Activated CD8-positive, alpha-beta memory T cell treated with anti-CD3 and anti-CD28 coated beads, Interleukin-2, amount 10 ng/mL, durations not matched to agents 7 days and 5 days (primary cell): ENCODE results near the gene MATK. TPM values are rescaled to one million over a fixed set of nuclear protein-coding genes. Genes with fewer than 3 reads are reported as not detected.
"Not testable (repeated sequence)": the region's sequence is repeated elsewhere in the genome, so short reads cannot be mapped to it uniquely, and the experiment has no call there.

Experiments
- ATAC-seq: fragments of 150-1000 bp; cut with Tn5 transposase; one replicate; pipeline ENCODE4 v1.10.0; 2021; ENCODE audit warnings: moderate library complexity
- CTCF ChIA-PET: fragments of 350-600 bp; sonication (Branson Sonifier 250); formaldehyde crosslinking; loops from one replicate; lab custom pipeline; 2021; ENCODE audit warnings: antibody characterized with exemption; lab: Charles Lee
- DNase-seq: peaks from one replicate; pipeline ENCODE4 v3.0.0-alpha.2; 2020
- H3K27ac Mint-ChIP-seq: one replicate; pipeline ENCODE4 v1.8.0; 2021; ENCODE audit warnings: mild to moderate bottlenecking, mixed read lengths
- H3K27me3 Mint-ChIP-seq: one replicate; pipeline ENCODE4 v1.8.0; 2021; ENCODE audit warnings: mixed read lengths
- H3K36me3 Mint-ChIP-seq: one replicate; pipeline ENCODE4 v1.8.0; 2021; ENCODE audit warnings: mild to moderate bottlenecking, mixed read lengths
- H3K4me1 Mint-ChIP-seq: one replicate; pipeline ENCODE4 v1.8.0; 2021; ENCODE audit warnings: mixed read lengths
- H3K4me3 Mint-ChIP-seq: one replicate; pipeline ENCODE4 v1.8.0; 2021; ENCODE audit warnings: mild to moderate bottlenecking, moderate library complexity, mixed read lengths
- H3K9me3 Mint-ChIP-seq: one replicate; pipeline ENCODE4 v1.8.0; 2022; ENCODE audit warnings: low read depth, mixed read lengths
- total RNA-seq, 2 experiments: library from RNA; stranded (reverse); gene quantifications; one replicate each; pipeline ENCODE4 v1.2.3, GENCODE V29; 2021

MATK gene
- total RNA-seq, 2 experiments from 2014 or later = 26.8 to 30.8 TPM

DNA sequence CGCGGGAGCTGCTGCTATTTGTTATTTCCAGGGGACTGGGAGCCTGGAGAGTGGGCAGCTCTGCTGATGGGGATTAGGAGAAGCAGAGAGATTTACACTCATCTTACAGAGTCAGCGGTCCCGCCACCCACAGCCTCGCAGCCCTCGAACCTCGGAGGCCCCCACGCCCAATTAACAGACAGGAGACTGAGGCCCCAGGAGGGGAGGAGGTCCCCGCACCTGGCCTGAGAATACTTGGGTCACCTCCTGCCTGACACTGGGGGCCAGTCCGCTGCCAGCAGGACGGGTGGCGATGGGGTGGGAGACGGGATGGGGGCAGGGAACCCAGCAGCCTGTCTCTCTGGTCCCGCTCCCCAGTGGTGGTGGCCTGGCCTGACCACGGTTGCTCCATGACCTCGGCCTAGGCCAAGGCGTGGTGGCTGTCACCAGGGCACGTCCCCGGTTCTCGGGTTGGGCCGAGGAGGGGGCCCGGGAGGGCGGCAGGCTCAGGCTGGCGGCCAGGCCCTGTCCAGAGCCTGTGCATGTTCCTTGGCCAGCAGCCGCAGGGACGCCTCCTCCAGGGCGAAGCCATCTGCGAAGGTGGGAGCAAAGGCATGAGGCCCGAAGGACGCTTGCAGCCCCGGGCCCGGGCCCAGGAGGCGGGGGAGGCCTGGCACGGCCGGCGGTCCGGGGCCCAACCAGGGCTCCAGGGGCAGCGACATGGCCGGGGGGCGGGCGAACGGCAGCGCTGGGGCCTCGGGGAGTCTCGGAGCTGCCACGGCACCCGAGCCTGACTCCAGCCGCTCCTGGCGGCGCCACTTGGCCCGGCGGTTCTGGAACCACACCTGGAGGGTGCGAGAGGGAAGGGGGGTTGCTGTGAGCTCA is 15.8 kb downstream of the MATK start:
- Mint-ChIP-seq H3K9me3 (no peaks in the 10 kb centered on the region), H3K4me3 (no peak overlapping the region), H3K27me3 (no peaks in the 10 kb centered on the region), H3K36me3 (peaks cover 9% of the 10 kb centered on the region), H3K27ac (no peak overlapping the region), H3K4me1 (peaks cover 24% of the 10 kb centered on the region)
- DNase-seq = no peak
- CTCF ChIA-PET = interaction anchor here (0.6 to 1.2 kb wide), 2 partner anchors 52 to 192 kb away, joined by 3 to 4 read pairs; no protein-coding TSS in a partner anchor
- no peak for ATAC-seq

- H3K4me3 Mint-ChIP-seq = no peak overlapping the region
- peaks cover 9% of the 10 kb centered on the region for H3K36me3 Mint-ChIP-seq
- H3K27me3 Mint-ChIP-seq = no peaks in the 10 kb centered on the region
- CTCF ChIA-PET = interaction anchor here (0.6 to 1.2 kb wide), 2 partner anchors 52 to 193 kb away, joined by 3 to 4 read pairs; no protein-coding TSS in a partner anchor
- H3K4me1 Mint-ChIP-seq = peaks cover 24% of the 10 kb centered on the region
- DNase-seq (no peak), ATAC-seq (no peak)
- H3K27ac Mint-ChIP-seq = no peak overlapping the region
- H3K9me3 Mint-ChIP-seq = no peaks in the 10 kb centered on the region
Measured at GRCh38 chr19:3769494-3769893, 16.7 kb downstream of the MATK start.

GRCh38 chr19:3768748-3769099 is 17.5 kb downstream of the MATK start:
- H3K9me3 Mint-ChIP-seq = no peaks in the 10 kb centered on the region
- peaks cover 24% of the 10 kb centered on the region for H3K4me1 Mint-ChIP-seq
- CTCF ChIA-PET = no interaction called here
- ATAC-seq (no peak), DNase-seq (no peak)
- H3K36me3 Mint-ChIP-seq = peaks cover 9% of the 10 kb centered on the region
- no peak overlapping the region for H3K4me3 Mint-ChIP-seq
- no peaks in the 10 kb centered on the region for H3K27me3 Mint-ChIP-seq
- peak overlapping the region; percentile 56 for H3K27ac Mint-ChIP-seq

GRCh38 chr19:3768015-3768747 is 18.0 kb downstream of the MATK start:
- CTCF ChIA-PET = interaction anchor here (1.2 kb wide), 2 partner anchors 12 to 14 kb away, joined by 3 read pairs; no protein-coding TSS in a partner anchor
- Mint-ChIP-seq H3K27ac (no peak overlapping the region), H3K4me3 (no peak overlapping the region), H3K36me3 (peaks cover 9% of the 10 kb centered on the region), H3K9me3 (no peaks in the 10 kb centered on the region), H3K27me3 (no peaks in the 10 kb centered on the region), H3K4me1 (peaks cover 26% of the 10 kb centered on the region)
- ATAC-seq = no peak
- no peak for DNase-seq

DNA sequence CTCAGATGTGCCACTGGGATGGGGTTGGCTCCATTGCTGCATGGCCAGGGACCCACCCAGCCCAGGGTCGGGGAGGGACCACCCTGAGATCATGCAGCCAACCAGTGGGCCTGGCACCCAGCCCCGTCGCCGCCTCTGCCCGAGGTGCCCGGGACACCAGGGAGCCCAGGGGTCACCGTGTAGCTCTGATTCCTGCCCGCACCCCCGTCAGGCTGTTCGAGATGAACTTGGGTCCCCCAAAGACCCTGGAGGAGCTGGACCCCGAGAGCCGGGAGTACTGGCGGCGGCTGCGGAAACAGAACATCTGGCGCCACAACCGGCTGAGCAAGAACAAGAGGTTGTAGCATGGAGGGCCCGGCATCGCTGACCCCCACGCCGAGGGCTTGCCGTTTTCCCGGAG is 19.1 kb downstream of the MATK start:
- H3K36me3 Mint-ChIP-seq = peaks cover 9% of the 10 kb centered on the region
- H3K27me3 Mint-ChIP-seq = peaks cover 3% of the 10 kb centered on the region
- CTCF ChIA-PET = interaction anchor here (1.2 kb wide), 2 partner anchors 13 to 15 kb away, joined by 3 read pairs; no protein-coding TSS in a partner anchor
- peak overlapping the region; percentile 45 for H3K4me3 Mint-ChIP-seq
- peaks cover 28% of the 10 kb centered on the region for H3K4me1 Mint-ChIP-seq
- no peaks in the 10 kb centered on the region for H3K9me3 Mint-ChIP-seq
- peak overlapping the region; percentile 92 for H3K27ac Mint-ChIP-seq
- ATAC-seq (no peak), DNase-seq (no peak)

- DNase-seq (peak; percentile 66), ATAC-seq (no peak)
- CTCF ChIA-PET = interaction anchor here (1.2 kb wide), 1 partner anchor 15 kb away, joined by 3 read pairs; no protein-coding TSS in a partner anchor
- H3K4me3 Mint-ChIP-seq = peak overlapping the region; percentile 45
- H3K27ac Mint-ChIP-seq = peak overlapping the region; percentile 92
- no peaks in the 10 kb centered on the region for H3K9me3 Mint-ChIP-seq
- H3K36me3 Mint-ChIP-seq = peaks cover 9% of the 10 kb centered on the region
- peaks cover 3% of the 10 kb centered on the region for H3K27me3 Mint-ChIP-seq
- peaks cover 33% of the 10 kb centered on the region for H3K4me1 Mint-ChIP-seq
Measured at GRCh38 chr19:3766520-3766919, 19.7 kb downstream of the MATK start.

DNA sequence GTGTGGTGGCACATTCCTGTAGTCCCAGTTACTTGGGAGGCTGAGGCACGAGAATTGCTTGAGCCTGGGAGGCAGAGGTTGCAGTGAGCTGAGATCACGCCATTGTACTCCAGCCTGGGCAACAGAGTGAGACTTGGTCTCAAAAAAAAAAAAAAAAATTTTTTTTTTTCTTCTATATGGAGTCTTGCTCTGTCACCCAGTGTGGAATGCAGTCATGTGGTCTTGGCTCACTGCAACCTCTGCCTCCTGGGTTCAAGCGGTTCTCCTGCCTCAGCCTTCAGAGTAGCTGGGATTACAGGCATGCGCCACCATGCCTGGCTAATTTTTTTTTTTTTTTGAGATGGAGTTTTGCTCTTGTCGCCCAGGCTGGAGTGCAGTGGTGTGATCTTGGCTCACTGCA is 20.4 kb downstream of the MATK start:
- H3K36me3 Mint-ChIP-seq, H3K4me3 Mint-ChIP-seq, H3K27me3 Mint-ChIP-seq, H3K9me3 Mint-ChIP-seq, DNase-seq, CTCF ChIA-PET, ATAC-seq: not testable (repeated sequence)
- Mint-ChIP-seq H3K27ac (peak overlapping the region; percentile 92), H3K4me1 (peaks cover 34% of the 10 kb centered on the region)

DNA sequence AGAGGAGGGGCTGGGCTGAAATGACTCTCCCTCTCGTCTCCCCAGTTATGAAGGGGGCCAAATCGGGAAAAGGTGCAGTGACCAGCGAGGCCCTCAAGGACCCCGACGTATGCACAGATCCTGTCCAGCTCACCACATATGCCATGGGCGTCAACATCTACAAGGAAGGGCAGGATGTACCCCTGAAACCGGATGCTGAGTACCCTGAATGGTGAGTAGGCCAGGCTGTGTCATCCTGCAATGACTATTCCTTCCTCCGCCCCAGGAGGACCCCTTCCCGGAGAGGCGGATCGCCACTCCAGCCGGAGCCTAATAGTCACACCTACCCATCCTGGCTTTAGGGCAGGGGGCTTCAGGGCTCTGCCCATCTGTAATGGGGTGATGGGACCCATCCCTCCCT is 21.1 kb downstream of the MATK start:
- CTCF ChIA-PET = no interaction called here
- no peak for DNase-seq
- no peak overlapping the region for H3K27ac Mint-ChIP-seq
- peaks cover 9% of the 10 kb centered on the region for H3K36me3 Mint-ChIP-seq
- H3K4me3 Mint-ChIP-seq = no peak overlapping the region
- ATAC-seq = no peak
- peaks cover 3% of the 10 kb centered on the region for H3K27me3 Mint-ChIP-seq
- peaks cover 38% of the 10 kb centered on the region for H3K4me1 Mint-ChIP-seq
- no peaks in the 10 kb centered on the region for H3K9me3 Mint-ChIP-seq

GRCh38 chr19:3762501-3763459 is 23.4 kb downstream of the MATK start, which contains the start of gene MRPL54:
Gene MRPL54 (plus strand): TSS chr19:3762682. CDS start chr19:3762701, 19 bp downstream.
- DNase-seq = peak; percentile 100
- Mint-ChIP-seq H3K27me3 (peaks cover 3% of the 10 kb centered on the region), H3K36me3 (peaks cover 6% of the 10 kb centered on the region), H3K9me3 (no peaks in the 10 kb centered on the region), H3K4me1 (peaks cover 41% of the 10 kb centered on the region), H3K27ac (peak within 1 kb of the TSS; percentile 100), H3K4me3 (peak within 1 kb of the TSS; percentile 95)
- peak; percentile 86 for ATAC-seq
- CTCF ChIA-PET = interaction anchor here (0.7 to 6.9 kb wide), 34 partner anchors 10 to 812 kb away, joined by 3 to 68 read pairs (median 4); partner anchors contain the start of genes DAPK3, EEF2, RAX2 and YJU2

DNA sequence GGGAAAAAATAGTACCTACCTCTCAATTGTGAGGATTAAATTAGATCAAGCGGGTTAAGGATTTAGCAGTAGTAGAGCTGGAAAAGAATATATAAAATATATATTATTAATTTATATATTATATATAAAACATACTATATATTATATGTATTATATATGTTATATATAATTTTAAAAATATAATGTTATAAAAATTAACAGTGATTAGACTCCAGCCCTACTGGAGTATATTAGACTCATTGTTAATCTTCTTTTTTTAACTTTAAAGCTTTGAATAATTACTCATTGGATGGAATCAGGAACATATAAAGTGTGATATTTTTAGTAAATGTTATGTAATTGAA is 24.1 kb downstream of the MATK start:
- Mint-ChIP-seq H3K4me3 (peak overlapping the region; percentile 95), H3K36me3 (peaks cover 6% of the 10 kb centered on the region), H3K9me3 (no peaks in the 10 kb centered on the region), H3K27me3 (peaks cover 3% of the 10 kb centered on the region), H3K4me1 (peaks cover 39% of the 10 kb centered on the region), H3K27ac (peak overlapping the region; percentile 100)
- CTCF ChIA-PET = interaction anchor here (0.7 to 6.9 kb wide), 31 partner anchors 10 to 811 kb away, joined by 3 to 68 read pairs (median 4); partner anchors contain the start of genes DAPK3, EEF2, RAX2 and YJU2
- no peak for ATAC-seq
- DNase-seq = no peak

- H3K4me3 Mint-ChIP-seq = peak within 1 kb of the TSS; percentile 95
- H3K4me1 Mint-ChIP-seq = peaks cover 35% of the 10 kb centered on the region
- DNase-seq (peak; percentile 97), ATAC-seq (peak; percentile 60)
- CTCF ChIA-PET = interaction anchor here (0.7 to 6.9 kb wide), 22 partner anchors 9 to 726 kb away, joined by 3 to 68 read pairs (median 4); partner anchors contain the start of genes EEF2 and YJU2
- H3K9me3 Mint-ChIP-seq = no peaks in the 10 kb centered on the region
- peaks cover 4% of the 10 kb centered on the region for H3K36me3 Mint-ChIP-seq
- peaks cover 3% of the 10 kb centered on the region for H3K27me3 Mint-ChIP-seq
- peak within 1 kb of the TSS; percentile 100 for H3K27ac Mint-ChIP-seq
Measured at GRCh38 chr19:3761382-3762129, 24.6 kb downstream of the MATK start, which contains the start of gene APBA3. Gene APBA3 (minus strand): TSS chr19:3761692. CDS start chr19:3760264, 1,428 bp downstream.
